Neural crest cell (in vitro differentiated cells): ENCODE results near the gene ZNF343. TPM values are rescaled to one million over a fixed set of nuclear protein-coding genes. Genes with fewer than 3 reads are reported as not detected.

ENCODE experiments used
- DNase-seq: peaks from one replicate; pipeline ENCODE4 v3.0.0; 2021; ENCODE audit warnings: low read depth, mixed read lengths, low spot score
- H3K27ac Mint-ChIP-seq: one replicate; pipeline ENCODE4 v1.8.0; 2021; ENCODE audit warnings: mild to moderate bottlenecking, mixed read lengths; ENCODE audit not compliant: unreplicated experiment
- H3K27me3 Mint-ChIP-seq: 2 replicates; pipeline ENCODE4 v1.8.0; 2021; ENCODE audit warnings: low read depth, mild to moderate bottlenecking, mixed read lengths
- H3K36me3 Mint-ChIP-seq: 2 replicates; pipeline ENCODE4 v1.8.0; 2021; ENCODE audit warnings: low read depth, mild to moderate bottlenecking, mixed read lengths
- H3K4me1 Mint-ChIP-seq: 2 replicates; pipeline ENCODE4 v1.8.0; 2021; ENCODE audit warnings: mixed read lengths
- H3K4me3 Mint-ChIP-seq: one replicate; pipeline ENCODE4 v1.8.0; 2021; ENCODE audit warnings: mild to moderate bottlenecking, mixed read lengths
- H3K9me3 Mint-ChIP-seq: 2 replicates; pipeline ENCODE4 v1.8.0; 2021; ENCODE audit warnings: mixed read lengths
- total RNA-seq: library from RNA; stranded (reverse); gene quantifications from 2 replicates; pipeline ENCODE4 v1.2.1, GENCODE V29; 2021
- TF ChIP-seq, protein P1 (sequence below): fragments of 200-600 bp; sonication (generic); conservative IDR thresholded peaks from 2 replicates; pipeline ENCODE4 v1.5.0; 2021; ENCODE audit warnings: antibody characterized with exemption, mild to moderate bottlenecking

Gene ZNF343
- total RNA-seq, 1 donor from 2014 or later = 12.8 TPM

DNA sequence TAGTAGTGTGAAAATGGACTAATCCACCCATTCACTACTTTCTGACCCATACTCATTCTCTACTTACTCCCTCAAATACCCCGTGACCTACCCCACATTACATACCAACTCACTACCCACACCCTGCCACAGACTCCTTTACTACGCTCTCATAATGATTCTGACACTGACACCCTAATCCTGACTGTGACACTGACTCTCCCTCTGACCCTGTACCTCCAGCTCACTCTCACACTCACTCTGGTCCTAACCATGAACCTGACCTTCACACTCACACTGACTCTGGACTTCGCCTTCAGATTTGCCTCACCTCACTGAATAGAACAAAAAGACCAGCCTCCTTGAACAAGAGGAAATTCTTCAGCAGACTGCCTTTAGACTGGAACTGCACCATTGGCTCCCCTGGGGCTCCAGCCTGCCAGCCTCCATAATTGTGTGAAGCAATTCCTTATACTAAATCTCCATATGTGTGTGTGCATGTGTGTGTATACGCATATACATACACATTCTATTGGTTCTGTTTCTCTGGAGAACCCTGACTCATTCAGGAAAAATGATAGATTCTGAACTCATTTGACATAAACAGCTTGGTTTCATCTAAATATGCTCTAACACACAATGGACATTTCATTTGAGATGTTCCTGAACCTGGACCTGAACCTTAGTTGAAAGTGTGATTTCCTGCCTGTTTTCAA is 10.5 kb upstream of the ZNF343 start:
- no peak for DNase-seq
- no peak overlapping the region for H3K27ac Mint-ChIP-seq
- no peaks in the 10 kb centered on the region for H3K9me3 Mint-ChIP-seq
- H3K4me3 Mint-ChIP-seq = no peak overlapping the region
- TF ChIP-seq, protein P1, sequence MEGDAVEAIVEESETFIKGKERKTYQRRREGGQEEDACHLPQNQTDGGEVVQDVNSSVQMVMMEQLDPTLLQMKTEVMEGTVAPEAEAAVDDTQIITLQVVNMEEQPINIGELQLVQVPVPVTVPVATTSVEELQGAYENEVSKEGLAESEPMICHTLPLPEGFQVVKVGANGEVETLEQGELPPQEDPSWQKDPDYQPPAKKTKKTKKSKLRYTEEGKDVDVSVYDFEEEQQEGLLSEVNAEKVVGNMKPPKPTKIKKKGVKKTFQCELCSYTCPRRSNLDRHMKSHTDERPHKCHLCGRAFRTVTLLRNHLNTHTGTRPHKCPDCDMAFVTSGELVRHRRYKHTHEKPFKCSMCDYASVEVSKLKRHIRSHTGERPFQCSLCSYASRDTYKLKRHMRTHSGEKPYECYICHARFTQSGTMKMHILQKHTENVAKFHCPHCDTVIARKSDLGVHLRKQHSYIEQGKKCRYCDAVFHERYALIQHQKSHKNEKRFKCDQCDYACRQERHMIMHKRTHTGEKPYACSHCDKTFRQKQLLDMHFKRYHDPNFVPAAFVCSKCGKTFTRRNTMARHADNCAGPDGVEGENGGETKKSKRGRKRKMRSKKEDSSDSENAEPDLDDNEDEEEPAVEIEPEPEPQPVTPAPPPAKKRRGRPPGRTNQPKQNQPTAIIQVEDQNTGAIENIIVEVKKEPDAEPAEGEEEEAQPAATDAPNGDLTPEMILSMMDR = no peak
- no peaks in the 10 kb centered on the region for H3K36me3 Mint-ChIP-seq
- peaks cover 3% of the 10 kb centered on the region for H3K4me1 Mint-ChIP-seq
- peaks cover 60% of the 10 kb centered on the region for H3K27me3 Mint-ChIP-seq

DNA sequence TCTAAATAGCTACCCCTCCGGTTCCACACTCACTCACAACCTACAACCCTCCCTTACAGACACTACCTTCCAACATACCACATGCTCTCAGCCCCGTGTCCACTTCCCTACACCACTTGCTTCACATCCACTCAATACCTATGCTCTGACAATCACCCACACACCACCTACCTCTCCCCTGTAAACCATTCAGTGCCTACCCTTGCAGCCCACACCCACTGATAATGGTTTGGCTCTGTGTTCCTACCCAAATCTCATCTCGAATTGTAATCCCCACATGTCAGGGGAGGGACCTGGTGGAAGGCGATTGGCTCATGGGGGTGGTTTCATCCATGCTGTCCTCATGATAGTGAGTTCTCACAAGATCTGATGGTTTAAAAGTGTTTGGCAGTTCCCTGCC is 9.8 kb upstream of the ZNF343 start:
- Mint-ChIP-seq H3K4me3 (no peak overlapping the region), H3K27ac (no peak overlapping the region), H3K27me3 (peaks cover 53% of the 10 kb centered on the region), H3K36me3 (no peaks in the 10 kb centered on the region), H3K4me1 (peaks cover 3% of the 10 kb centered on the region), H3K9me3 (no peaks in the 10 kb centered on the region)
- TF ChIP-seq, protein P1 = no peak
- no peak for DNase-seq

DNA sequence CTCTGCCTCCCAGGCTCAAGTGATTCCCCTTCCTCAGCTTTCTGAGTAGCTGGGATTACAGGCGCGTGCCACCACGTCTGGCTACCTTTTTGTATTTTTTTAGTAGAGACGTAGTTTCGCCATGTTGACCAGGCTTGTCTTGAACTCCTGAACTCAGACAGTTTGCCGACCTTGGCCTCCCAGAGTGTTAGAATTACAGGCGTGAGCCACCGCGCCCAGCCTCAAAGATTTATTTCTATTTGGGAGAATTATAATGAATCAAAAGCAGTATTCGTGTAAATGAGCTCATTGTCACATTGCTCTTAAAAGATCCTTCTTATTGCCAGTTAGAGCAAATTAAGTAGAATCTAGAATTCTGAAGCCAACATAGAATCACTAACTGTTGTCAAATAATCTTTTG is 9.4 kb upstream of the ZNF343 start:
- Mint-ChIP-seq H3K27me3 (peaks cover 48% of the 10 kb centered on the region), H3K9me3 (no peaks in the 10 kb centered on the region), H3K27ac (no peak overlapping the region), H3K4me3 (no peak overlapping the region), H3K36me3 (no peaks in the 10 kb centered on the region), H3K4me1 (peaks cover 3% of the 10 kb centered on the region)
- DNase-seq = no peak
- TF ChIP-seq, protein P1 = no peak

DNA sequence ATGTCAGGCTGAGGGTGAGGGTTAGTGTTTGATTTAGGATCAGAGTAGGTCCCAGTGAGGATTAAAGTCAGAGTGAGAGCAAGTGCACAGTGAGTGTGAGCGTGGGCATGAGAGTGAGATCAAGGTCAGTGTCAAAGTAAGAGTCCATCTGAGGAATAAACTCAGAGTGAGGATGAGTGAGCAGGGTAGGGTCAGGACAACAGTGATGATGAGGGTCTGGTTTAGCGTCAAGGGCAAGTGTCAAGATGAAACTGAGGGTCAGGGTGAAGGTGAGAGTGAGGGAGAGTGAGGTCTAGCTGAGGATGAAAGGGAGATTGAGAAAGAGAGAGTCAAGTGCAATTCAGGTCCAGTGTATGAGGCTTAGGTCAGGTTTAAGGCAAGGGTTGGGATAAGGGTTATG is 7.7 kb upstream of the ZNF343 start:
- Mint-ChIP-seq H3K4me3 (no peak overlapping the region), H3K9me3 (no peaks in the 10 kb centered on the region), H3K4me1 (no peaks in the 10 kb centered on the region), H3K36me3 (no peaks in the 10 kb centered on the region), H3K27ac (no peak overlapping the region), H3K27me3 (peaks cover 31% of the 10 kb centered on the region)
- DNase-seq = no peak
- TF ChIP-seq, protein P1 = no peak

DNA sequence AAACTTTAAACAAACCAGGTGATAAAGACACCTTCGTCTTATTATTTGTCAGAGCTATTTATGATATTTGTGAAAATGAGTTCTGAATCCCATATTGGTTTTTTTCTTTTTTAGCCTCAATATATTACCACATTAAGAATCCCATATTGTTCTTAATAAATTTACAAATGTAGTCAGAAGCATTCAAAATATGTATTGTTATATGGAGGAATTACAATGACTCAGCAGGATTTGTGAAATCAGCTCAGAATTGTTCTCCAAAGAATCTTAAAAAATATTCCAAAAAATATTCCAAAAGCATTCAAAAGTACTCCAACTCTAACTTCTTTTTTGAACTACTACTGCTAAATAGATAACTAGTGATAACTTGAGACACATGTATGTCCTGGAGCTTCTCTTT is 6.5 kb upstream of the ZNF343 start:
- DNase-seq = no peak
- no peaks in the 10 kb centered on the region for H3K36me3 Mint-ChIP-seq
- TF ChIP-seq, protein P1 = no peak
- H3K9me3 Mint-ChIP-seq = no peaks in the 10 kb centered on the region
- no peaks in the 10 kb centered on the region for H3K4me1 Mint-ChIP-seq
- H3K4me3 Mint-ChIP-seq = no peak overlapping the region
- H3K27ac Mint-ChIP-seq = no peak overlapping the region
- H3K27me3 Mint-ChIP-seq = peaks cover 22% of the 10 kb centered on the region
